GM10847 (cell line): ENCODE results near the gene DCLRE1B.

Experiments
- POLR2A ChIP-seq: IDR thresholded peaks from 2 replicates; pipeline ENCODE4 v1.6.1; 2011; ENCODE audit not compliant: insufficient read length; ENCODE audit errors: extremely low read depth

DCLRE1B gene

DNA sequence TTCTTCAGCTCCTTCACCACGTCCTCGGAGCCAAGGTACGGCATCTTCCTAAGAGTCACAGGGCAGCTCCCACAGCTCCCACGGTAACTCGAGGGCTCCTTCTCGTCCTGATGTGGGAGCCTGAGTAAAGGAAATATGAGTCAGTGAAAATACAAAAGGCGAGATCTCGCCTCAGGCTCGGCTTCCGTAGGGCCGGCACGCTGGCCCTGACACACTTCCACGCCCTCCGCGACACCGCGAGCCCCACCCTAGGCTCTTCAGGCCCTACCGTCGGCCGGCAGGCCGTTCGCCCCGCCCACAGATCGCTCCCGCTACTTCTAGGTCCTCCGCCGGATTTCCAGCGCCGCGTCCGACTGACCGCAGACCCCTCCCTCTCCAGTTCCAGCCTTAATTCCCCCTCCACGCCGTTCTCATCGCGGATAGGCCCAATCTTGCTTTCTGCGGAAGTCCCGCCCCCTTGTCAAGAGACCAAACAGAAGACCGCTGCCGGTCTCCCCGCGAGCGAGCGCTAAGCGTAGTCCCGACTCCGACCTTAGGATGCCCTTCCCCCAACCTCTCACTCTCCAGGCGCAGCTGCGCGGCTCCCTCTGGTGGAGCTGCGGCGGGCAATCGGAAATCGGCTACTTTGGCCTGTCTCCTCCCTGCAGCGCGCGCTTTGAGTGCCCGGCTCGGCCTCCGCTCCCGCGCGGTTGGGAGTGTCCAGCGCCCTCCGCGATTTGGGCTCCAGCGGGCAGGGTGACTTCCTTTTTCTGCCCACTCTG, at the start of gene DCLRE1B, which contains the start of gene AP4B1:
Gene DCLRE1B, plus strand, starts transcription at position 653 of the 761 bp plus-strand sequence. CDS start 261 bp downstream, outside the sequence.
Gene AP4B1, minus strand, starts transcription at position 126 of the 761 bp plus-strand sequence. Its CDS starts 82 bp downstream, at position 44.
- peak; percentile 64 for TF ChIP-seq POLR2A

DNA sequence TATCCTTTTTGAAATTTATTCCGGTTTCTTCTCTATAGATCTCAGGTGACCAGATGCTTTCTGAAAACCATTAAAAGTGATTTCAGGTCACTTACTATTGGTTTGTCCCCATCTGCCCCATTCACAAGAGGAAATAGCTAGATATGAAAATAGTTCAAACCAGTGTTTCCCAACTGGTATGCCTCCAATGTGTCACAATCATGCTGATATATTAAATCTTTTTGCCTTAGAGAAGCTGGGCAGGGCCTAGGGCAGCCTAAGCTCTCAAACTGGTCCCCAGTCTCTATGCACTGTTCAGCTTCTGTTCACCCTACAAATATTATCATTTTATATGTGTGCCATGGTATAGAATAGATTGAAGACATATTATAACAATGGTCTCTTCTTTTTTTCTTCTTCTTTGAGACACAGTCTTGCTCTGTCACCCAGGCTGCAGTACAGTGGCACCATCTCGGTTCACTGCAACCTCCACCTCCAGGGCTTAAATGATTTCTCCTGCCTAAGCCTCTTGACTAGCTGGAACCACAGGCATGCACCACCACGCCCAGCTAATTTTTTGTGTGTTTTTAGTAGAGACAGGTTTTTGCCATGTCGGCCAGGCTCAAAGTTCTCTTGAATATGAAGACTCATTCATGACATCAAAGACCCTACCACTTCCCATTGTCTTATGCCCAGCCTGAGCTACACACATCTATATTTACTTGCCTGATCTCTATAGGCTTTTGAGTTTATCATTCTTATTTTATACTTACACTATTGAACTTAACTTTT, 49.3 kb upstream of the DCLRE1B start:
- no peak for TF ChIP-seq POLR2A

DNA sequence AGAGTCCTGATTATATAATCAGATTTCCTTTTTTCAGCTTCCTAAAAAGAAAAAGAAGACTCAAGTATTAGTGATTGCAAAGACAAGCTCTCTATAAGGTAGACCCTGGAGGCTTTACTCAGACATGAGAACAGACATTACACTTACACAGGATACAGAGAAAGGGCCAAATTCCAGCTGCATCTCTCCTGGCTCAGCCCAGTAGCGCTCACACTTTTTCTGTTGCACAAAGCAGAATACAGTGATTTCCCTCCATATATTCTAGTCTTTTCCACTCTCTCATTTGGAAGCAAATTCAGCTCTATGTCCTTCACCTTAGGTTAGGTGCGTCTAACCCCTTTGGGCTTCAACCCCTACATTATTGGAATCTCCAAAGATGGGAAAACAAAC, 48.7 kb upstream of the DCLRE1B start:
- TF ChIP-seq POLR2A, result no peak

DNA sequence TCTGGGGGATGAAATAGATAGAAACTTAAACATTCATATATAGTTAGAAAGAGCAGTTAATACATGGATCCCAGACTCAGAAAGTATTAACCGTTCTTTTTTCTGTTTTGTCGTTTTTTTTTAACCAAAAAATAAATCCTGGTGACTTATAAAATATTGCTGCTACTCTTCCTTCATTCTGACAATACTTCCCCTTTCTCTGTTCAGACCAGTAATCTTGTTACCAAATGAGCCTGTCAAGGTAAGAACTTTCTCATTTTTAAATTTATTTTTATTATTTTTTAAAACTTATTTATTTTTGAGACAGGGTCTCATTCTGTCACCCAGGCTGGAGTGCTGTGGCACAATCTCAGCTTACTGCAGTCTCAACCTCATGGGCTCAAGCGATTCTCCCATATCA, 47.4 kb upstream of the DCLRE1B start:
- no peak for TF ChIP-seq POLR2A

DNA sequence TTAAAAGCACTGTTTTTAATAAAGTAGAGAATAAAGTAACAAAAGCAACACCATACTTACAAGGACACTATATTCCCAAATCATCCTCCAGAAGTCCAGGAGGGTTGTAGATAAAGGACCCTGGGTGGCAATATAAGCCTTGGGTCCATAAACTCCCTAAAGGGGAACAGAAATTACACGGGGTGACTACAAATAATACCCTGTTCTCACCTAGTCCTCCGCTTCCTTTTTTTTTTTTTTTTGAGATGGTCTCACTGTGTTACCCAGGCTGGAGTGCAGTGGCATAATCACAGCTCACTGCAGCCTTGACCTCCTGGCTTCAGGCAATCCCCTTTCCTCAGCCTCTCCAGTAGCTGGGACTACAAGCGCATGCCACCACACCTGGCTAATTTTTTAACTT, 46.7 kb upstream of the DCLRE1B start:
- no peak for TF ChIP-seq POLR2A

DNA sequence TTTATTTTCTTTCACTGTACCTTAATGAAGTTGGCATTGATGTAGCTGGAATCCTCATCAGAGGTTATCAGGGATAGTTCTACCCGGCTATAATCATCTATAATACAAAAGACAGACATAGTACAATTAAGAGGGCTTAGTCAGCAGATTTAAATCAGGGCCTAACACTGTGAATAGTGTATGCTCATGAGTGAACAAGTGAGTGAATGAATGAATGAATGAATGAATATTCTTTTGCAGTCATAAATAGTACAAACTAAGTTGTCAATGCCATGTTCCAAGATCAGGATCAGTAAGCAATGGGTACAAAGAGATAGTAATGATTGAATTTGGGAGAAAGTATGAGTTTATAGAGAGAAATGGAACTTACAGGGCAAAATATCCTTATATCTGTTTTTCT, 46.1 kb upstream of the DCLRE1B start:
- TF ChIP-seq POLR2A, result no peak

DNA sequence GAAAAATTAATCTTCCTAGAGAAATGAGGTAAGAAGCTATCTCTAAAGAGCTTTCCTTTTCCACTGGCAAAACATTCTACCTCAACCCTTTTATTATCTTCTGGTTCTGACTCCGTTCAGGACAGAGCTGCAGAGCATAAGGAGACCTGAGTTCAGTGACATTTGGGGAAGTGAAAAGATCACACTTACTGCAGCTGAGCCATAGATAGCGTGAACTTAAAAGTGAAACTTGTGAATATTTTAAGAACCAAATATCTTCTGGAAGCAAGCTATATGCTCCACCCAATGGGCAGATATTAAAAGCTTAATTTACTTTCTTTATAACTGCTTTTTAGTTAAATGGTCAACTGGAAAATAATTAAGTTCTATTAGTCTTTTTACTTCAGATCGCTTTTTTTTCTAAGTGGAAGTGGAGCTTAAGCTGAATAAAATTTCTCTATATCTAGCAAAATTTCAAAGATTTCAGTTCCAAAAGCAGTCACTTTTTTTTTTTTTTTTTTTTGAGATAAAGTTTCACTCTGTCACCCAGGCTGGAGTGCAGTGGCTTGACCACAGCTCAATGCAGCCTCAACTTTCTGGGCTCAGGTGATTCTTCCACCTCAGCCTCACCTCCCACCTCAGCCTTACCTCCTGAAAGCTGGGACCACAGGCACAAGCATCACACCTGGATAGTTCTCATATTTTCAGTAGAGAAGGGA, 45.5 kb upstream of the DCLRE1B start:
- TF ChIP-seq POLR2A, result no peak

DNA sequence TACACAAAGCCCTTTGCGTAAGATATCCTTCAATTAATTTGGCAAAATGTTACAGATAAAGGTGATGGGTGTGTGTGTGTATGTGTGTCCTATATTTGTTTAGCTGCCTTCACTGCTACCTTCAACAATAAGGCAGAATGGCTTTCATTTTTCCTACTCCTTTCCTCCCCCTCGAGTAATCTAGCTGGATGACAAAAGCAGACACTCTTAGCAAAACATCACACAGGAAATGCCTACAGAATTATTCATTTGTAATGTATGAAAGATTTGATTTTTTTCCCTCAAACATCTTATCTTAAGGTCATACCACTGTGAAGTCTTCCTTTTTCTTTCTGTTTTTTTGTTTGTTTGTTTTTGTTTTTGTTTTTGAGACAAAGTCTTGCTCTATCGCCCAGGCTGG, 44.2 kb upstream of the DCLRE1B start:
- TF ChIP-seq POLR2A, result no peak

DNA sequence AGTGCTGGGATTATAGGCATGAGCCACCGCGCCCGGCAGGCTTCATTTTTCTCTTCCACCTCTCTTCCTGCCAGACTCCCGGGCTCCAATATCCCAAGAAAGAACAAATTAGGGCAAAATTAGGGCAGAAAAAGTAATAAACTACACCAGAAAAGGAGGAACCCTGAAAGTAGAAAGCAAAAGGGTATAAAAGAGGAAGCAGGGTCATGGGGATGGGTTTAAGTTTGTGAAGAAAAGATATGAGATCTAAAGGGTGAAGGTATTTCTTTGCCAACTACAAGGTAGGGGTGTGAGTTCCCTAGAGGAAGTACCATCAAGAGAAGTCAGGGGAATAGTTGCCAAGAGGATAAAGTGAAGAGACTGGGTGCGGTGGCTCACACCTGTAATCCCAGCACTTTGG, 43.5 kb upstream of the DCLRE1B start:
- no peak for TF ChIP-seq POLR2A

DNA sequence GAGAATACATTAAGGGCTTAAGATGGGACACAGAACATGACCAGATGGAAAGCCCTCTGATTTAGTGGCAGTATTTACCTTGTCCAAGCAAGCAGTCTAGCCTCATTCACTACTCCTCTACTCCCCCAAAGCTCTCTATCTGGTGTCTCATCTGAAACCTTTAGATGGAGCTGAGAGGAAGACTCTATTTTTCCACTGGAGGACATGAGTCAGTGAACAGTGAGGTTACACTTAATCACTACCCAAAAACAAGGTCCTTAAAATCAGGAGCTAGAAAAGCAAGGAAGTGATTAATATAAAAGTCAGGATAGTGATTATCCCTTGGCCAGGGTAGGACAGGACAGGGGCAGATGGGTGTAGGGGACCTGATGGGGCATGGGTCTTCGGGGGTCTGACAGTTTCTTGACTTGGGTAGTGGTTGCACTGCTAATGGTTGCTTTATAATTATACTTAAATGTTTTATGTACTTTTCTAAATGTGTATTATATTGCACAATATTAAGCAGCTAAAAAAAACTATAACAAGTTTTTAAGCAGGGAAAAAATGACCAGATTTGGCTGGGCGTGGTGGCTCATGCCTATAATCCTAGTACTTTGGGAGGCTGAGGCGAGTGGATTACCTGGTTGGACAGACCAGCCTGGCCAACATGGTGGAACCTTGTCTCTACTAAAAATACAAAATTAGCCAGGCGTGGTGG, 36.6 kb upstream of the DCLRE1B start:
- no peak for TF ChIP-seq POLR2A

DNA sequence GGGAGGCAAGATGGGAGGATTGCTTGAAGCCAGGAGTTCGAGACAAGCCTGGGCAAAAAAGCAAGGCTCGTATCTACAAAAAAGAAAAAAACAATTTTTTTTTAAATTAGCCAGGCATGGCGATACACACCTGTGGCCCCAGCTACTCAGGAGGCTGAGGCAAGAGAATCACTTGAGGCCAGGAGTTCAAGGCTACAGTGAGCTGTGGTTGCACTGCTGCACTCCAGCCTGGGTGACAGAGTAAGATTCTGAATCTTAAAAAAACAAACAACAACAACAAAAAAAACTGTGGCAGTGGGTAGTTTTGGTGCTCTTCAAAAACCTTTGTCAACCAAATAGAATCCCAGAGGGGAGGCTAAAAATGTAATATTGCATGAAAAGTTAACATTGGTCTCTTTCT, 34.3 kb upstream of the DCLRE1B start:
- no peak for TF ChIP-seq POLR2A

DNA sequence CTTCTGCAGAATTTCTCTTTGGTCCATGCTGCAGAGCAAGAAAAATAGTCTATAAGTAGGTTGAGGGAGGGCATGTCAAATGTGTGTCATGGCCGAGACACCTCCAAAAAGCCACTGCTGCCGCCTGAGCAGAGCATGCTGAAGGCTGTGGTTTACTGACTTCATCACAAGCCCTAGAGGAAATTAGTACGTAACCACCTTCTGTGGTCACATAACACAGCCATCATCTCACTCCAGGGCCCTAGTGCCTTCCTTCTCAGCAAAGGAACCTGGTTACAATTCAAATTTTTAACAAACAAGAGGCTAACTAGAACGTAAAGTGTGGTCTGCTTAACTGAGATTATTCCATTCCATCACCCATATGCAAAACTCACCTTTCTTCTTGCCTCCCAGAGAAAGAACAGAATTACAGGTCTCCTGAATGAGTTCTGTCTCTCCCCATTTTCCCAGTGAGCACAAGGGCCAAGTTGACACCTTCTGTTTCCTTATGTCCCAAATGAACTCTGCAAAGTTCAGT, 33.5 kb upstream of the DCLRE1B start, which contains the start of gene PTPN22:
Gene PTPN22, minus strand, starts transcription at position 116 of the 517 bp plus-strand sequence.
- peak; percentile 65 for TF ChIP-seq POLR2A

DNA sequence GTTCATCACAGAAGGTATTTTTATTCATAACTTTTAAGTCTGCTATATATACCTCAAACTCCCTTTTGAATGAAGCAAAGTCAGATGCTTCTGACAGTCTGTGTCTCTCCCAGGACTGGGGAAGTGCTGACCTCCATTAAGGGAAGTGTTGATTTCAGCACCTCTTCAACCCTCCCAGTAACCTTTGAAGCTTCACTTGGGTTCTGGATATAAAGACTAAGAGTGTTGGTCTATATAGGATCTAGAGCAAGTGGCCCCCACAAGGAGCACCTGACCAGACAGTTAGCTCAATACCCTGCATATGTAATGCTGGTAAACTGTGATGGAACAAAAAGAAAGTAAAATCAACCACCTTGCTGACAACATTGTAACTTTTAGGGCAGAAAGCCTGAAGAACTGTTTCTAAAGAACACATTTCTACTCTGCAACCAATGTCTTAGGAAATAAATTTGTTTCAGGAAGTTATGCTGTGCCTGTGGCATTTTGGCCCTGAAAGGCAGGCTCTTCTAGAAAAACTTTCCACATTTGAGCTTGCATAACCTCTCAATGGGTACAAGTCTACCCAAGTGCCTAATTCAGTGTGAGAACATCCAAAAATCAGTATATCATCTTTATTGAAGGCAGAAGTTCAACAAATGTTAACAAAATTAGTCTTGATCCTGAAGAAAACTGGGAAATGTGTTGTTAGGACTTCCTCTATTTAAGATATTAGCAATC, 32.7 kb upstream of the DCLRE1B start:
- TF ChIP-seq POLR2A, result no peak
